Fibroblast of lung (primary cell): ENCODE measurements around the gene DNAAF1. TPM values are rescaled to one million over a fixed set of nuclear protein-coding genes. Genes with fewer than 3 reads are reported as not detected.

Source experiments
- DNase-seq, 2 donors: peaks; one replicate each; pipeline versions ENCODE4 v3.0.0 to v3.0.0-alpha.2; 2010; ENCODE audit warnings: low read depth in 2 of 2
- H2AFZ ChIP-seq: 2 replicates; pipeline ENCODE4 v1.5.1; 2012; ENCODE audit warnings: low read length, control low read depth, inconsistent platforms
- H3K27ac ChIP-seq: 2 replicates; pipeline ENCODE4 v1.5.1; 2011; ENCODE audit warnings: low read length, control low read depth; ENCODE audit not compliant: insufficient read depth
- H3K27me3 ChIP-seq: 2 replicates; pipeline ENCODE4 v1.5.1; 2011; ENCODE audit warnings: mild to moderate bottlenecking, low read length; ENCODE audit not compliant: control insufficient read depth, insufficient read depth
- H3K36me3 ChIP-seq: 2 replicates; pipeline ENCODE4 v1.5.1; 2011; ENCODE audit warnings: low read length; ENCODE audit not compliant: control insufficient read depth, insufficient read depth
- H3K4me1 ChIP-seq: 2 replicates; pipeline ENCODE4 v1.5.1; 2011; ENCODE audit warnings: low read length; ENCODE audit not compliant: control insufficient read depth, insufficient read depth; ENCODE audit errors: extremely low read depth
- H3K4me2 ChIP-seq: 2 replicates; pipeline ENCODE4 v1.5.1; 2011; ENCODE audit warnings: low read length, control low read depth; ENCODE audit not compliant: insufficient read depth; ENCODE audit errors: extremely low read depth
- H3K4me3 ChIP-seq, 4 experiments: fragments of 200-600 bp in 1 of 4; sonication (generic) in 1 of 4; replicated peaks in 1 of 4; 2 replicates each; pipeline ENCODE4 v1.5.1; 2011 to 2016; ENCODE audit warnings: low read length in 4 of 4, low read depth in 3 of 4, mild to moderate bottlenecking in 3 of 4, control low read depth in 2 of 4, inconsistent platforms in 1 of 4, mixed read lengths in 1 of 4; ENCODE audit not compliant: insufficient read depth in 1 of 4; ENCODE audit errors: control extremely low read depth in 1 of 4
- H3K79me2 ChIP-seq: 2 replicates; pipeline ENCODE4 v1.5.1; 2012; ENCODE audit warnings: mild to moderate bottlenecking, low read length, inconsistent platforms; ENCODE audit not compliant: control insufficient read depth, insufficient read depth
- H3K9ac ChIP-seq: 2 replicates; pipeline ENCODE4 v1.5.1; 2011; ENCODE audit warnings: mild to moderate bottlenecking, low read length, control low read depth; ENCODE audit not compliant: insufficient read depth
- H3K9me3 ChIP-seq: 2 replicates; pipeline ENCODE4 v1.5.1; 2012; ENCODE audit warnings: low read depth, low read length; ENCODE audit not compliant: control insufficient read depth, insufficient read depth
- H4K20me1 ChIP-seq: 2 replicates; pipeline ENCODE4 v1.5.1; 2011; ENCODE audit warnings: low read length; ENCODE audit not compliant: control insufficient read depth, insufficient read depth; ENCODE audit errors: extremely low read depth
- EZH2 ChIP-seq: IDR thresholded peaks from 2 replicates; pipeline ENCODE4 v1.5.1; 2012; ENCODE audit warnings: low read length, control low read depth, mild to moderate bottlenecking; ENCODE audit errors: missing control alignments
- polyA plus RNA-seq, 2 donors: library from polyadenylated mRNA; depleted of rRNA in 1 of 2; stranded (reverse) in 1 of 2; unstranded in 1 of 2; fragments of >200 nt; gene quantifications; 2 replicates each; pipeline ENCODE4 v1.2.1, GENCODE V29; 2011 to 2012; ENCODE audit warnings: missing spikeins in 1 of 2
- total RNA-seq: library from RNA; depleted of rRNA; stranded (reverse); fragments of >200 nt; gene quantifications from 2 replicates; pipeline ENCODE4 v1.2.1, GENCODE V29; 2014
- TF ChIP-seq, protein P1 (sequence below), 2 donors: IDR thresholded peaks in 1 of 2; conservative IDR thresholded peaks in 1 of 2; 1 replicate in 1 of 2; 2 replicates in 1 of 2; pipeline ENCODE4 v1.5.1; 2011 to 2012; ENCODE audit warnings: low read length in 2 of 2, control low read depth in 1 of 2, inconsistent platforms in 1 of 2, low read depth in 1 of 2, mild to moderate bottlenecking in 1 of 2

DNAAF1 gene
- total and polyA plus RNA-seq, 2 donors (not counting 1 experiment from before 2014, with no cell fraction given) = not detected

DNA sequence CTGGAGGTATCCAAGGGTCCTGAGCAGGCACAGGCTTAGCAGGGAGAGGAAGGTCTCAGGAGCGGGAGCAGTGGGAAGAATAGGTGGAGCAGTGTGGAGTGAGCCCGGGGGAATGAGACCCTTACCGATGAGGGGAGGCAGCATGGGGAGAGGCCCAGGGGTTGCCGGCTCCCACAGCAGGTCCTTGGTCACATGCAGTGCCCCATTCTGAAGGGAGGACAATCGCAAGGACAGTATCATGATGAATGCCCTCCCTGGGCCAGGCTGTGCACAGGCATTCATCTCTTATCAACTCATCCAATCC is 38.4 kb downstream of the DNAAF1 start:
- H3K9me3 ChIP-seq = no peaks in the 10 kb centered on the region
- no peak overlapping the region for H3K4me3 ChIP-seq
- peaks cover 24% of the 10 kb centered on the region for H3K79me2 ChIP-seq
- H3K4me1 ChIP-seq = no peaks in the 10 kb centered on the region
- no peak for DNase-seq
- no peak overlapping the region for H3K27ac ChIP-seq
- H3K9ac ChIP-seq = no peak overlapping the region
- no peaks in the 10 kb centered on the region for H4K20me1 ChIP-seq
- no peak overlapping the region for H3K4me2 ChIP-seq
- no peak overlapping the region for H2AFZ ChIP-seq
- TF ChIP-seq, protein P1, sequence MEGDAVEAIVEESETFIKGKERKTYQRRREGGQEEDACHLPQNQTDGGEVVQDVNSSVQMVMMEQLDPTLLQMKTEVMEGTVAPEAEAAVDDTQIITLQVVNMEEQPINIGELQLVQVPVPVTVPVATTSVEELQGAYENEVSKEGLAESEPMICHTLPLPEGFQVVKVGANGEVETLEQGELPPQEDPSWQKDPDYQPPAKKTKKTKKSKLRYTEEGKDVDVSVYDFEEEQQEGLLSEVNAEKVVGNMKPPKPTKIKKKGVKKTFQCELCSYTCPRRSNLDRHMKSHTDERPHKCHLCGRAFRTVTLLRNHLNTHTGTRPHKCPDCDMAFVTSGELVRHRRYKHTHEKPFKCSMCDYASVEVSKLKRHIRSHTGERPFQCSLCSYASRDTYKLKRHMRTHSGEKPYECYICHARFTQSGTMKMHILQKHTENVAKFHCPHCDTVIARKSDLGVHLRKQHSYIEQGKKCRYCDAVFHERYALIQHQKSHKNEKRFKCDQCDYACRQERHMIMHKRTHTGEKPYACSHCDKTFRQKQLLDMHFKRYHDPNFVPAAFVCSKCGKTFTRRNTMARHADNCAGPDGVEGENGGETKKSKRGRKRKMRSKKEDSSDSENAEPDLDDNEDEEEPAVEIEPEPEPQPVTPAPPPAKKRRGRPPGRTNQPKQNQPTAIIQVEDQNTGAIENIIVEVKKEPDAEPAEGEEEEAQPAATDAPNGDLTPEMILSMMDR (conservative IDR thresholded peaks at IDR 0.05 in 1 of 2, IDR thresholded peaks at IDR 0.05 in 1 of 2; ENCODE audit: low read depth in 1 of 2, low read length in 2 of 2) = no peak
- TF ChIP-seq EZH2 = no peak
- H3K36me3 ChIP-seq = peaks cover 28% of the 10 kb centered on the region
- no peaks in the 10 kb centered on the region for H3K27me3 ChIP-seq

DNA sequence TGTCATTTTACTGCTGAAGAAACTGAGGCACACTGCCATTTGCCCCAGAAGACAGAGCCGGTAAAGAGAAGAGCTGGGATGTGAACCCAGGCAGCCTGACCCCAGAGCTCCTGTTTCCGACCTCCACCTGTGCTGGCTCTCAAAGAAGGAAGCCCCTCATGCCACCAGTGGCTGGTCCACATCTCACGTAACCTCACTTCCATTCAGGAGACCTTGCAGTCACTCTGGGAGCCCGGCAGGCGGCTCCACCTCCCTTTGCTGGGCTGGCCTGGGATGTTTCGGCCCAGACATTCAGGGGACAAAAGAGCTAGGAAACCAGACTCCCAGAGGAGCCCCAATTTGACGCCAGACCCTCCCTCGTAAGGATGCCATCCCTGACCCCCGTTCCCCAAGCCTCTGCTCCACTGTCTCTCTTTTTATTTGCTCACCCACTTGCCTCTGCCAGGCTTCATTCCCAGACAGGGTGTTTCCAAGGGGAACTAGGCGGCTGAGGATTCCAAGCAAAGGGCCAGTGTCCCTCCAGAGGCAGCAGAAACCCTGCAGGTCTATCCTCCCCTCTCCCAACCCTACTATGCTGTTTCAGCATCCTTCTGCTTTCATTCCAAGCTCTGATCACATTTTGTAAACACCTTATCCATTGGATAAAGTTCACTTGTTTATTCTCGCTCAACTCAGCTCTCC is 38.9 kb downstream of the DNAAF1 start:
- H3K79me2 ChIP-seq = peaks cover 24% of the 10 kb centered on the region
- DNase-seq = no peak
- no peaks in the 10 kb centered on the region for H4K20me1 ChIP-seq
- no peaks in the 10 kb centered on the region for H3K9me3 ChIP-seq
- no peak overlapping the region for H3K4me3 ChIP-seq
- TF ChIP-seq EZH2 = no peak
- TF ChIP-seq, protein P1 (conservative IDR thresholded peaks at IDR 0.05 in 1 of 2, IDR thresholded peaks at IDR 0.05 in 1 of 2; ENCODE audit: low read depth in 1 of 2, low read length in 2 of 2) = no peak
- no peak overlapping the region for H2AFZ ChIP-seq
- H3K4me2 ChIP-seq = no peak overlapping the region
- no peak overlapping the region for H3K27ac ChIP-seq
- H3K36me3 ChIP-seq = peaks cover 25% of the 10 kb centered on the region
- H3K27me3 ChIP-seq = no peaks in the 10 kb centered on the region
- no peak overlapping the region for H3K9ac ChIP-seq
- no peaks in the 10 kb centered on the region for H3K4me1 ChIP-seq

DNA sequence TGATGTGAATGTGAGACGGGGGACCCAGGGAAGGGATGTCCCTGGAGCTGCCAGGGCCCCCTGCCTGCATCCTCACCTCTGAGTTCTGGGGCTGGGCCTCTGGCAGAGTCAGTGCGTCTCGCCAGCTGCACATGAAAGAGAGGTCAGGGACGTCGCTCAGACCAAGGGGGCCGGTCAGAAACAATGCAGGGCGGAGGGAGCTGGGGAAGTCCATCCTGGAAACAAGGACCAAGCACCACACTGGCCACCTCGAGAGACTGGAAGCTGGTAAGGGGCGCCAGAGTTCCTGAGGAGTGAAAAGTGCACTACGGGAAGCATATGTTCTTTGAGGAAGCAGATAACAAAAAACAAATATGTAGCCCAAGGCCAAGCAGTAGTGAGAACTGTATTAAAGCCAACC is 39.7 kb downstream of the DNAAF1 start:
- Histone ChIP-seq H3K27me3 (no peaks in the 10 kb centered on the region), H3K9me3 (no peaks in the 10 kb centered on the region), H3K4me3 (no peak overlapping the region), H3K4me1 (no peaks in the 10 kb centered on the region), H4K20me1 (no peaks in the 10 kb centered on the region), H2AFZ (no peak overlapping the region), H3K79me2 (peaks cover 24% of the 10 kb centered on the region), H3K36me3 (peaks cover 21% of the 10 kb centered on the region), H3K4me2 (no peak overlapping the region), H3K27ac (no peak overlapping the region), H3K9ac (no peak overlapping the region)
- DNase-seq = no peak
- TF ChIP-seq, protein P1 (conservative IDR thresholded peaks at IDR 0.05 in 1 of 2, IDR thresholded peaks at IDR 0.05 in 1 of 2; ENCODE audit: low read depth in 1 of 2, low read length in 2 of 2) = no peak
- TF ChIP-seq EZH2 = no peak
